Trophoblast cell (in vitro differentiated cells and primary cell): ENCODE measurements around the gene ERC1.

Source experiments
- DNase-seq, 2 donors: peaks; one replicate each; pipeline ENCODE4 v3.0.0-alpha.2; 2016
- H2AFZ ChIP-seq: 2 replicates; pipeline ENCODE4 v1.6.1; 2013; ENCODE audit warnings: low read length, moderate library complexity, mild to moderate bottlenecking; ENCODE audit not compliant: insufficient read depth, poor library complexity
- H2AK5ac ChIP-seq: 2 replicates; pipeline ENCODE4 v1.6.1; 2013; ENCODE audit warnings: mild to moderate bottlenecking, low read length
- H2BK120ac ChIP-seq: 2 replicates; pipeline ENCODE4 v1.6.1; 2013; ENCODE audit warnings: low read length, mild to moderate bottlenecking, moderate library complexity; ENCODE audit not compliant: insufficient read depth, poor library complexity
- H2BK12ac ChIP-seq: 2 replicates; pipeline ENCODE4 v1.6.1; 2013; ENCODE audit warnings: mild to moderate bottlenecking, low read length, moderate library complexity
- H2BK5ac ChIP-seq: 2 replicates; pipeline ENCODE4 v1.6.1; 2013; ENCODE audit warnings: low read length, low read depth, moderate library complexity, mild to moderate bottlenecking; ENCODE audit not compliant: poor library complexity
- H3K14ac ChIP-seq: 2 replicates; pipeline ENCODE4 v1.6.1; 2013; ENCODE audit warnings: mild to moderate bottlenecking, low read length
- H3K18ac ChIP-seq: 2 replicates; pipeline ENCODE4 v1.6.1; 2013; ENCODE audit warnings: mild to moderate bottlenecking, low read length
- H3K23ac ChIP-seq: 2 replicates; pipeline ENCODE4 v1.6.1; 2013; ENCODE audit warnings: low read length
- H3K27ac ChIP-seq: 2 replicates; pipeline ENCODE4 v1.5.1; 2013; ENCODE audit warnings: low read depth, mild to moderate bottlenecking, inconsistent platforms, low read length, moderate library complexity
- H3K27me3 ChIP-seq: 2 replicates; pipeline ENCODE4 v1.6.1; 2013; ENCODE audit warnings: inconsistent platforms, mild to moderate bottlenecking, low read length, moderate library complexity; ENCODE audit not compliant: insufficient read depth
- H3K36me3 ChIP-seq, 2 experiments: 1 replicate in 1 of 2; 2 replicates in 1 of 2; pipeline ENCODE4 v1.6.1; 2013; ENCODE audit warnings: low read length in 2 of 2, mild to moderate bottlenecking in 2 of 2, moderate library complexity in 1 of 2; ENCODE audit not compliant: insufficient read depth in 2 of 2, control insufficient read depth in 1 of 2
- H3K4ac ChIP-seq: 2 replicates; pipeline ENCODE4 v1.6.1; 2013; ENCODE audit warnings: low read depth, mild to moderate bottlenecking, low read length, moderate library complexity
- H3K4me1 ChIP-seq, 2 experiments: 1 replicate in 1 of 2; 2 replicates in 1 of 2; pipeline ENCODE4 v1.6.1; 2013; ENCODE audit warnings: low read length in 2 of 2, mild to moderate bottlenecking in 2 of 2, moderate library complexity in 1 of 2; ENCODE audit not compliant: insufficient read depth in 2 of 2, control insufficient read depth in 1 of 2
- H3K4me2 ChIP-seq: 2 replicates; pipeline ENCODE4 v1.6.1; 2013; ENCODE audit warnings: inconsistent platforms, mild to moderate bottlenecking, low read length, moderate library complexity
- H3K4me3 ChIP-seq: 2 replicates; pipeline ENCODE4 v1.5.1; 2013; ENCODE audit warnings: mild to moderate bottlenecking, low read depth, low read length, inconsistent platforms
- H3K79me1 ChIP-seq: one replicate; pipeline ENCODE4 v1.6.1; 2013; ENCODE audit warnings: low read length
- H3K79me2 ChIP-seq: 2 replicates; pipeline ENCODE4 v1.6.1; 2013; ENCODE audit warnings: low read length, mild to moderate bottlenecking; ENCODE audit not compliant: control insufficient read depth, insufficient read depth, poor library complexity
- H3K9ac ChIP-seq: 2 replicates; pipeline ENCODE4 v1.6.1; 2013; ENCODE audit warnings: mild to moderate bottlenecking, low read length
- H3K9me3 ChIP-seq: 2 replicates; pipeline ENCODE4 v1.6.1; 2013; ENCODE audit warnings: low read depth, mild to moderate bottlenecking, control low read depth, inconsistent platforms, low read length; ENCODE audit not compliant: insufficient read depth
- H4K12ac ChIP-seq: 2 replicates; pipeline ENCODE4 v1.6.1; 2013; ENCODE audit warnings: low read depth, mild to moderate bottlenecking, low read length, moderate library complexity
- H4K8ac ChIP-seq: 2 replicates; pipeline ENCODE4 v1.6.1; 2013; ENCODE audit warnings: low read depth, mild to moderate bottlenecking, low read length, moderate library complexity
- H4K91ac ChIP-seq: one replicate; pipeline ENCODE4 v1.6.1; 2013; ENCODE audit warnings: low read depth, mild to moderate bottlenecking, low read length, moderate library complexity
- WGBS: extraction: QIAGEN DNeasy Blood & Tissue Kit; methylation state at CpG from one replicate; pipeline ENCODE4 v1.1.7; 2013; ENCODE audit warnings: missing lambda C conversion rate; ENCODE audit not compliant: insufficient read length, insufficient coverage; ENCODE audit errors: extremely low coverage; 5-methylcytosine and 5-hydroxymethylcytosine counted together

The ERC1 gene

DNA sequence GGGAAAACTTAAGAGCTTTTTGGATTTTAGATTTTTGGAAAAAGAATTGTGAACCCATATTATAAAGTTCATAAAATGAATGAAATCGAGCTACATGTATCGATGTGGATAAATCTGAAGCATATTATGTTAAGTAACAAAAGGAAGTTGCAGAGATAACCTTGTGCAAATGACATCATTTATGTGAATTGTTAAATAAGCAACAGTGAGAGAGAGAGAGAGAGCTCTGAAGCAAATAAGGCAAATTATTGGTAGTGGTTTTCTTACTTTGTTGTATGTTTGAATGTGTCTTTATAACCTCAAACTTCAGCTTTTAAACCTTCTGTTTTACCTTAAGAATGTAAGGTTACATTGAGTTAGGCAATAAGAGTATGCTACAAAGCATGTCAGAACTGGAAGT is 78.8 kb downstream of the ERC1 start:
- no peak overlapping the region for H3K18ac ChIP-seq
- no peaks in the 10 kb centered on the region for H3K4me1 ChIP-seq
- H2BK120ac ChIP-seq = no peak overlapping the region
- no peak for DNase-seq
- no peak overlapping the region for H4K12ac ChIP-seq
- no peak overlapping the region for H4K91ac ChIP-seq
- WGBS = no CpG with 5 or more reads among the region's 2 CpGs
- no peaks in the 10 kb centered on the region for H3K79me2 ChIP-seq
- no peak overlapping the region for H3K14ac ChIP-seq
- H2BK5ac ChIP-seq = no peak overlapping the region
- no peak overlapping the region for H2BK12ac ChIP-seq
- no peaks in the 10 kb centered on the region for H3K9me3 ChIP-seq
- no peak overlapping the region for H2AFZ ChIP-seq
- H3K36me3 ChIP-seq = peaks cover 0 to 5% of the 10 kb centered on the region in 2 experiments
- no peaks in the 10 kb centered on the region for H3K79me1 ChIP-seq
- no peak overlapping the region for H2AK5ac ChIP-seq
- H3K4me3 ChIP-seq = no peak overlapping the region
- H3K23ac ChIP-seq = no peak overlapping the region
- no peaks in the 10 kb centered on the region for H3K27me3 ChIP-seq
- no peak overlapping the region for H3K9ac ChIP-seq
- no peak overlapping the region for H3K27ac ChIP-seq
- no peak overlapping the region for H4K8ac ChIP-seq
- H3K4me2 ChIP-seq = no peak overlapping the region
- H3K4ac ChIP-seq = no peak overlapping the region

DNA sequence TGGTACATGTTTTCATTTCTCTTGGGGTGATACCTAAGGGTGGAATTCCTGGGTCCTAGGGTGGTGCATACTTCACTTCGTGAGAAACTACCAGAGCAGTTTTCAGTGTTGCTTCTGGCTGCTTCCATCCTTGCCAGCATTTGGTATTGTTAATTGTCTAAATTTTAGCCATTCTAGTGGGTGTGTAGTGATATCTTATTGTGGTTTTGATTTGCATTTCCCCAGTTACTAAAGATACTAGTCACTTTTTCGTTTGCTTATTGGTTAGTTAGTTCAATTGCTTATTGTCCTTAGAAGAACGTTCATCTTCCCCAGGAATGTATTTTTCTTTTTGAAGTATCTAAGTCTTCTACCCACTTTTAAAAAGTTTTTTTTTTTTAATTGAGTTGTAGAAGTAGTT is 80.2 kb downstream of the ERC1 start:
- no peak overlapping the region for H3K27ac ChIP-seq
- H3K14ac ChIP-seq = no peak overlapping the region
- no peak overlapping the region for H3K9ac ChIP-seq
- no peaks in the 10 kb centered on the region for H3K27me3 ChIP-seq
- no peak overlapping the region for H3K18ac ChIP-seq
- H3K4ac ChIP-seq = no peak overlapping the region
- no peaks in the 10 kb centered on the region for H3K9me3 ChIP-seq
- H4K8ac ChIP-seq = no peak overlapping the region
- H4K91ac ChIP-seq = no peak overlapping the region
- H2BK12ac ChIP-seq = no peak overlapping the region
- no peak overlapping the region for H3K23ac ChIP-seq
- H3K4me1 ChIP-seq = no peaks in the 10 kb centered on the region
- H3K79me2 ChIP-seq = no peaks in the 10 kb centered on the region
- no peak overlapping the region for H3K4me2 ChIP-seq
- H3K79me1 ChIP-seq = no peaks in the 10 kb centered on the region
- H2BK120ac ChIP-seq = no peak overlapping the region
- no peak overlapping the region for H2AFZ ChIP-seq
- peaks cover 0 to 5% of the 10 kb centered on the region in 2 experiments for H3K36me3 ChIP-seq
- no peak for DNase-seq
- no peak overlapping the region for H2BK5ac ChIP-seq
- H2AK5ac ChIP-seq = no peak overlapping the region
- WGBS = no CpG with 5 or more reads among the region's 3 CpGs
- H4K12ac ChIP-seq = no peak overlapping the region
- H3K4me3 ChIP-seq = no peak overlapping the region

DNA sequence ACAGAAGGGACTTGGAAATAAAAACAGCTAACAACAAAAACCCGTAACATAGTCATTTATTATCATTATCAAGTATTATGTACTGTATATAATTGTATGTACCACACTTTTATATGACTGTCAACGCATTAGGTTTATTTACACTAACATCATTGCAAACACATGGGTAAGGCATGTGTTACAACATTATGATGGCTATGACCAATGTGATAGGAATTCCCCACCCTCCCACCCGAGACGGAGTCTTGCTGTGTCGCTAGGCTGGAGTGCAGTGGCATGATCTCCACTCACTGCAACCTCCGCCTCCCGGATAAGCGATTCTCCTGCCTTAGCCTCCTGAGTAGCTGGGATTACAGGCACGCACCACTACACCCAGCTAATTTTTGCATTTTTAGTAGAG is 82.6 kb downstream of the ERC1 start:
- Histone ChIP-seq H3K9ac (no peak overlapping the region), H2BK12ac (no peak overlapping the region), H3K4ac (no peak overlapping the region), H3K79me2 (no peaks in the 10 kb centered on the region), H2BK5ac (no peak overlapping the region), H4K8ac (no peak overlapping the region), H3K9me3 (no peaks in the 10 kb centered on the region), H4K91ac (no peak overlapping the region), H3K18ac (no peak overlapping the region), H4K12ac (no peak overlapping the region), H3K4me1 (no peaks in the 10 kb centered on the region), H2AFZ (no peak overlapping the region), H2BK120ac (no peak overlapping the region), H3K36me3 (peaks cover 0 to 5% of the 10 kb centered on the region in 2 experiments), H2AK5ac (no peak overlapping the region), H3K23ac (no peak overlapping the region), H3K27me3 (no peaks in the 10 kb centered on the region), H3K4me2 (no peak overlapping the region), H3K14ac (no peak overlapping the region), H3K27ac (no peak overlapping the region), H3K79me1 (no peaks in the 10 kb centered on the region), H3K4me3 (no peak overlapping the region)
- no peak for DNase-seq
- no CpG with 5 or more reads among the region's 9 CpGs for WGBS

DNA sequence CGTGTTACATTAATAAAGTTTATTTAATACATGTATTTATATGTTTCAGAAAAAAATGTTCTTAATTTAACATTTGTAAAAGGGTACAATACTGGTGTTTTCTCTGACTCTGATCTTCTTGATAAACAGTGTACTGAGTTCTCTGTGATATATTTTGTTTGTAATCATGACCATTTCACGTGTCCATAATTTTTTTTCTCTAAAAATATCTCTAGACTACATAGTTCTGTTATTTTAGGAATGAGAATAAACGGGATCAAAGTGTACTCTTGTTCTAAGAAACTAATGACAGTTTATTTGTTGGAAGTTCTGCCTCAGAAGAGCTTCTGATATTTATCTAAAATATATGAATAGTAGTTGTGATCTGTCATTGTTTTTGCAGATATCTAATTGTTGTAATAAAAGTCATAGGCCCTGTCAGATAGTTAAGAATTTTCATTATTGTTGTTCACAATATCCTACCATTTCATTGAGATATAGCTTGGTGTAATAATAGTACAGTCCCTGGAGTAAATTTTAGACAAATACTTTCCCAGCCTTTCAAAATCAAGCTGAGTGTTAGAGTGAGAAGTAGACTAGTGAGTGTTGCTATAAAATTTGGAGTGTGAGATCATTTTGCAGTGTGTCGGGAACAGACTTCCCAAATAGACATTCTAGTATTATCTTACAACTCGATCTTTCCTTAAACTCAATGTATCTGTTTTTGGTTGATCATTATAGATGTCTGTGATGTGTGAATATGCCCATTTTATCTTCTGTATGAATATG is 86.2 kb downstream of the ERC1 start:
- Histone ChIP-seq H2AFZ (no peak overlapping the region), H3K27me3 (no peaks in the 10 kb centered on the region), H3K4me1 (no peaks in the 10 kb centered on the region), H3K4me3 (no peak overlapping the region), H2BK5ac (no peak overlapping the region), H3K9ac (no peak overlapping the region), H3K14ac (no peak overlapping the region), H3K9me3 (no peaks in the 10 kb centered on the region), H4K12ac (no peak overlapping the region), H2AK5ac (no peak overlapping the region), H3K4me2 (no peak overlapping the region), H2BK120ac (no peak overlapping the region), H4K8ac (no peak overlapping the region), H3K18ac (no peak overlapping the region), H3K79me1 (no peaks in the 10 kb centered on the region), H2BK12ac (no peak overlapping the region), H4K91ac (no peak overlapping the region), H3K27ac (no peak overlapping the region), H3K4ac (no peak overlapping the region), H3K23ac (no peak overlapping the region), H3K79me2 (no peaks in the 10 kb centered on the region), H3K36me3 (peaks cover 0 to 2% of the 10 kb centered on the region in 2 experiments)
- no peak for DNase-seq
- no CpG with 5 or more reads among the region's 5 CpGs for WGBS
